Inflammatory macrophage treated with lipopolysaccharide for 4 hours (primary cell): ENCODE results near the gene KCNRG.
"Not testable (repeated sequence)": the region's sequence is repeated elsewhere in the genome, so short reads cannot be mapped to it uniquely, and the experiment has no call there.

Experiments
- DNase-seq: peaks from one replicate; pipeline ENCODE4 v3.0.0-alpha.2; 2020

KCNRG gene, protein sequence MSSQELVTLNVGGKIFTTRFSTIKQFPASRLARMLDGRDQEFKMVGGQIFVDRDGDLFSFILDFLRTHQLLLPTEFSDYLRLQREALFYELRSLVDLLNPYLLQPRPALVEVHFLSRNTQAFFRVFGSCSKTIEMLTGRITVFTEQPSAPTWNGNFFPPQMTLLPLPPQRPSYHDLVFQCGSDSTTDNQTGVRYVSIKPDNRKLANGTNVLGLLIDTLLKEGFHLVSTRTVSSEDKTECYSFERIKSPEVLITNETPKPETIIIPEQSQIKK

DNA sequence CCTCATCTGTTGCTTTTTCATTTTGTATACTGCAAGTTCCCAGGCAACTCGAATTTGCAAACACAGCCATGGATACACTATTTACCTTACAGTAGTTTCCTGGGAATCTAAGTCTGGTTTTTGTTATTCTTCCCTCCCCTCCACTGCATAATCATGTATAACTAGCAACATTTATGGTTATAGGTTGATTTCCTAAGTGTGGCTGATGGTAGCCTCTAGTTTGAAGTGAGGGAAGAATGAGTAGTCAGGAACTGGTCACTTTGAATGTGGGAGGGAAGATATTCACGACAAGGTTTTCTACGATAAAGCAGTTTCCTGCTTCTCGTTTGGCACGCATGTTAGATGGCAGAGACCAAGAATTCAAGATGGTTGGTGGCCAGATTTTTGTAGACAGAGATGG is at the start of gene KCNRG:
TSS of gene KCNRG (plus strand) at position 187 of the 400 bp plus-strand sequence. CDS start at position 237, 50 bp downstream.
- DNase-seq: no peak

DNA sequence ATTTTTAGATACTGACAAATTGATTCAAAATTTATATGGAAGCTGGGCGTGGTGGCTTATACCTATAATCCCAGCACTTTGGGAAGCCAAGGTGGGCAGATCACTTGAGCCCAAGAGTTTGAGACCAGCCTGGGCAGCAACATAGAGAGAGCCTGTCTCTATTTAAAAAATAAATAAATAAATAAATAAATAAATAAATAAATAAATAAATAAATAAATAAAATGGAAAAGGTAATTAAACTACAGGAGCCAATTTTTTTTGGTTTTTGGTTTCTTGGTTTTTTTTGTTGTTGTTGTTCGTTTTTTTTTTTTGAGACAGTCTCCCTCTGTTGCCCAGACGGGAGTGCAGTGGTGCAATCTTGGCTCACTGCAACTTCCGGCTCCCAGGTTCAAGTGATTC is 47.8 kb upstream of the KCNRG start:
- DNase-seq: no peak

DNA sequence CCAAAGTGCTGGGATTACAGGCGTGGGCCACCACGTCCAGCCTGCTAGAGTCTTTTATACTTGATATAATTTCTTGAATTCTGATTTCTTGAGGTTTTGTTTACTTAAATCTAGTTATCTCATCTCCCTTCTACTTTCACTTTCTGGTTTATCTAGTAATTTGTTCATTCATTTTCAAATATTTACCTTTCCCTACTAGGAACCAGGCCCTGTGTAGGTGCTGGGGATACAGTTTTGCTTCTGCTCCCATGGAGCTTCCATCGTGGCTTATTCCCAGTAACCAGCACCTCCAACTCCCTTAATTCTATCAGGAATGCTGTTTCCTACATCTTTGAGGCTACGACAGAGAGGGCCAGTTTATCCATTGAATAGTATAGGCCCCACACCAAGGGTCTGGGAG is 42.5 kb upstream of the KCNRG start:
- no peak for DNase-seq

DNA sequence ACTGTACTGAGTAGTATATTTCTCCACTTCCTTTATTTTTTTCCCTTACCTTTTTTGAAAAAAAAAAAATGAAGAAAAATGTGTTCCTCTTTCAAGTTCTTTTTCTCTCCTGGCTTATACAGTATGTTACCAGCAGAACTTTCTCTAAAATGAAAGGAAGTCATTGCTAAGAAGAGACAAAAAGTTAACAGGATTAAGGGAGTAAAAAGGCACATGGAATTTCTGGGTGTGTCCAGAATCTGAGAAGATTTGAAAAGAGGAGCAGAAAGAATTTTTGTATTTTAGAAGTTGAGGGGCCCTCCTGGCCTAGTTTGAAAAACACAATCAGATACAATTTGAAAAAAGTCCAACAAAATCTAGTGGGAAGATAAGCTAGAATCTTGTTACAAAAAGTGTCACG is 39.4 kb upstream of the KCNRG start:
- no peak for DNase-seq

DNA sequence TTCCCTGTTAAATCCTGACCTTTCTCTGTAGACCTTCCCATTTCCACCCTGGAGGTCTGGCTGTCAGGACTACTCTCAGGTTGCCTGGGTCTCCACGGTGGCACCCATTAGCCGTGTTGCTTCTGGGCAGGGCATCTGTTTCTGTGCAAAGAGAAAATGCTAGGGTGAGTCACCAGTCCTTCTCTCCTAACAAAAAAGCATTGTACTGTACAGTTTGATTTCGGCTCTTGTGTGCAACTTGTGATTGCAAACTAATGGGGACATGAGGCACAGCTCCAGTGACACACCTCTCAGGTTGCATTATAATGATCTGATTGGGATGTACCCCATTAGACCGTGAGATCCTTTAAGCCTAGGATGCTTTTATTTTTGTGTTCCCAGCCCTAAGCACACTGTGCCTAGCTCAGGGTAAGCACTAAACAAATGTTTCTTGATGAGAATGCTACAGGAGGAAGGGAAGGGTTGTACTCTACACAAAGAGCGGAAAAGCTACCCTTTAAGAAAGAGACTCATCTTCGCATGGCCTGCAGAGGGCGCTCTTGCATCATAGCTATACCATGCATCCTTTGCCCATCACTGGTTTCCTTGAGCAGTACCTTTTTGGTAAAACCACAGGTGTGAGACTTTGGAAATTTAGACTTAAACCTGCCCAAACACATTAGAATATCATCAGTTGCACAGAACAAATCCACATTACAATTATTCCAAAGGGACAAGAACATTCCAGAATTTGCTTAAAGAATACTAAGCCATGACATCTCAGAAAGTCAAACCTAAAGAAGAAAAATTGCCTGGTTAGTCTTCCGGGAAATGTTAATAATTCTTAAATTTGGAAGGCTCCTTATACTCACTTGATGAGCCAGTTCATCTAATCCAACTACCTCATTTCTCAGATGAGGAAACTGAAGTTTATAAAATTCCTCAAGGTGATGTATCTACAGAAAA is 38.7 kb upstream of the KCNRG start:
- DNase-seq: peak; percentile 63

DNA sequence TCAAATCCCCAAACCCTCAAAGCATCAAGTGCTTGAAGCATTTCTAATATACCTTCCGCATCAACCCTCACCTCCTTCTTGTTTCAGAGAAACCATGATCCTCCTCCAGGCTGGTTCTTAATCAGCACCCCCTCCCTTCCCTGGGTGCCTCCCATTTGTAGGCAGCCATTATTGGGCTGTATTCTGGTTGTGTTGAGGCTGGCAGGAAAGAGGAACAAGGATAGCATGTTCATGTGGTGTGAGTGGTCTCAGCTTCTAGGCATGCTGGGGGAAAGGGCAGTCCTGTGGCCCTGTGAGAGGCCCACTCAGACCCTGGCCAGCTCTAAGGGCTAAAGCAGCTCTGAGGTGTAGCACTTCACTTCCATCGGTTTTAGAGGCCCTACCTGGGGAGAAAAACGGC is 37.3 kb upstream of the KCNRG start:
- no peak for DNase-seq

DNA sequence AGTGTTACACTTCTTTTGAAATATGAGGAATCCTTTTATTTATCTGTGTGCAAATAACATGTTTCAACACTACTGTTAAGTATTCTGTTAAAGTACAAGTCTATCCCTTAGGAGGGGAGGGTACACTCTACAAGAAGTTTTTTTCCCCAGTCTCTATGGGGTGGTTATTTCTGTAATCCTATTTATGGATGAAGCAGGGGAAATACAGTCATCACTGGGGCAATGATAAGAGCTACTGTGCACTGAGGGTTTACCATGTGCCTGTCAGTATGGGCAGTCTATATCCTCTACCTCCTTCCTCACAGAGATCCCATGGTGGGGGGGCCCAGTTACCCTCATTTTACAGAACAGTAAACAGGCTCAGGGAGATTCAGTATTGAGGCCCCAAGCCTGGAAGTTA is 35.0 kb upstream of the KCNRG start:
- no peak for DNase-seq

DNA sequence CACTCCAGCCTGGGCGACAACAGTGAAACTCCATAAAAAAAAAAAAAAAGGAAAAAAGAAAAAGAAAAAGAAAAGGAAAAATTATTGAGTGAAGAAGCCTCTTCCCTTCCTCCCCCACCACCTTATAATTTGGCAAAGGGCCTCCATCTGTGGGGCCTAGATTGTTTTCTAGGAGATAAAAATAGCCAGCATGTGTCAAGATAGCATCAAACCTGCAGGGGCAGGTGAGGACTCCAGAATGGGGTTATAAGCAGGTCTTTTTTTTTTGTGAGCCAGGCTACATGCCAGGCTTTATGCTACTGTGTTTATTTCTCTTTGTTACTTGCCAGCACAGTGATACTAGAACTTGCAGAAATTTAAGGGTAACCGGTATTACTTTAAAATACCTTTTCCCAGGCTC is 30.1 kb upstream of the KCNRG start:
- no peak for DNase-seq

DNA sequence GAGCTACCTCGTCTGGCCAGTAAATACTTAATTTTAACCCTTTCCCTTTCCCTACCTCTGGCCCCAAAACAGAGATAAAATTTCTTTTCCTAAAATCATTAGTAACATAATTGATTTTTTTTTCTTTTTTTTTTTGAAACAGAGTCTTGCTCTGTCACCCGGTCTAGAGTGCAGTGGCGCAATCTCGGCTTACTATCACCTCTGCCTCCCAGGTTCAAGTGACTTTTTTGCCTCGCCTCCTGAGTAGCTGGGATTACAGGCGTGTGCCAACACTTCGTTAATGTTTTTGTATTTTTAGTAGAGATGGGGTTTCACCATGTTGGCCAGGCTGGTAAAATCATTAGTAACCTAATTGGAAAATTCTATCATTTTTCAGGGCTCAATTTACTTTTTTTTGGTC is 28.8 kb upstream of the KCNRG start:
- DNase-seq: no peak

DNA sequence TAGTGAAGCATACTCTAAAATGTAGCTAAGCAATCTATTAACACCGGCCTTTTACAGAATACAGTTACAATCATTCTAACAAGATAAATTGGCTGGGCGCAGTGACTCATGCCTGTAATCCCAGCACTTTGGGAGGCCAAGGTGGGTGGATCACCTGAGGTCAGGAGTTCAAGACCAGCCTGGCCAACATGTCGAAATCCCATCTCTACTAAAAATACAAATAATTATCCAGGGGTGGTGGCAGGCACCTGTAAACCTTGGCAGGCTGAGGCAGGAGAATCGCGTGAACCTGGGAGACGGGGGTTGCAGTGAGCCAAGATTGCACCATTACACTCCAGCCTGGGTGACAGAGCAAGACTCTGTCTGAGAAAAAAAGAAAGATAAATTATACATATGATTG is 24.6 kb upstream of the KCNRG start:
- DNase-seq: not testable (repeated sequence)

DNA sequence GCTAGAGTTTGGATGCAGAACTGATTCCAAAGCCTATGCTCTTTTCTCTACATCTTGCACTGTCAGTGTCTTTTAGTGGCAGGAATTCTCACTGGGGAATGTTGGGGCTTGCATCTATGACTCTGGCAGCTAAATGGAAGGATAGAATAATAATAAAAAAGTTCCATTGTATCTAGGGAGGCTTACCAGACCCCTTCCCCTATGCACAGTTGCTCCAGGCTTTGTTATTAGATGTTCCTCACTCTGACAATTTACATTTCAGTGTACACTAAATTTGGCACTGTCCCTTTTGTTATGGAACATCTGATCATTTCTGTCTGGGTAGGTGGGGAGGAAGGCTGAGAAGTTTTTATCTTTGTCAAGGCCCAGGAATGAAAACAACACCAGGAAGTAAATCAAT is 22.1 kb upstream of the KCNRG start:
- DNase-seq: no peak

DNA sequence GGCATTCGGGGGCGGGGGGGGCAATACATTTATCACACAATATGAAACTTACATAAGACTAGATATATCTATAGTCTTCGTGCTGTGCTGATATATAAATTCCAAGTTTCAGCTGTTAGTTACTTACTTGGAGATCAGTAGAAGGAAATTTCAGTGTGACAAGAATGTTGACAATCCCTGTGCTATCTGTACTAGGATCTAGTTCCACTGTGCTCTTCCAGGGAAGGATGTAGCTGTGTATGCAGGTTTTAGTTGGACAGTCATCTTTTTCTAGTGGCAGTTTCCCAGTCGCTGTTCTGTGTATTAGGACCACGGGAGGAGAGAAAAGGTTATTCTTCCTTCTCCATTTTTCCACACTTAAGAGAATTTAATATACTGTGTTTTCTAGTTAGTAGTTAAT is 21.6 kb upstream of the KCNRG start:
- no peak for DNase-seq

DNA sequence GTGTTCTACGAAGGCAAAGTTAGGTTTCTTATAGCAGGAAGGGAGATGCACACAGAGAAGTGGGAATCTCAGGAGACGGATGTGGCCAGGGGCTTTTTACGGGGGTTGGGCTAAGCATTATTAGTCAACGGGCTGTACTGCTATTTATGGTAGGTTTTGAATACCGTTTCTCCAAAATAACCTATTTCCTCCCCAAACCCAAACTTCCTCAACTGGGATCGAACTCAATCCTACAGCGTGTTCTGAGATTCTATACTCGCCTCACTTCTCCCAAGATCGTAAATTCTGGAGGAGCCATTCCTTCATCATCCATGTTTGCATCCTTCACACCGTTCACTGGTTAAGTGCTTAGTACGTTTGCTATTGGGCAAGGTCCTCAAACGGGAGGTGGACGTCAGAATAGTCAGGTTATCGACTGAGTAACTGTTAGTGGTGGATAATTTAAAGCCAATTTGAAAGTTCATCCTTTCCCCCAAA is 19.6 kb upstream of the KCNRG start:
- peak; percentile 61 for DNase-seq

DNA sequence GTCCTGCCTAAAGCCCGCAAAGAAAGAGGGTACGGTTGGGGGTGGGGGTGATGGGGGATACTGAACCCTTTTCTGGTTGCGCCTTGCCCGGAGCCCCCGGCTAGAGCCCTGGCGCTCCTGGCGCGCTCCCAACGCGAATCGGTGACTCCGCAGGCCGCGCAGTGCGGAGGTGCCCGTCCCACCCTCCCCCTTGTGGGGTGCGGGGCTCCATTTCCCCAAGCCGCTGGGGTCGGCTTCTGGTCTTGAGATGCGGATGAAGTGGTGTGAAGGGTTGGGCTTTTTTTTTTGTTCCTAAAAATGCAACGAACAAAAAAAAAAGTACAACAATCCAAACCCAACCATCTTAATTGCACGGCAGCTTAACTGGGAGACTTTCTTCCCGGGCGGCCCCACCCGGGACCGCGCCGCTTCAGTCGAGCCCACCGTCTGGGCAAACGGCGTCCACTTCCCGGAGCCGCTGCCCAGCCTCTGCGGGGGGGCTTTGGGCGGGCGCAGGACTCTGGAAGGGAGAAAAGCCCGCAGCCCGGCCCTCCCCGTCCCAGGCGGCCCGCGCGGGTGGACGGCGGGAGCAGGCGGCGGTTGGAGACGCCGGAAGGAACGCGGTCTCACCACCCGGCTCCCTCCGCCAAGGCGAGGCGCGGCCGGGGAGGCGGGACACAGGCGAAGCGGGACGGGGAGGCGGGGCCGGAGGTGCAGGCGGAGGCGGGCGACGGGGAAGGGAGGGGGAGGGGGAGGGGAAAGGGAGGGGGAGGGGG is 18.9 kb upstream of the KCNRG start:
- peak; percentile 92 for DNase-seq

DNA sequence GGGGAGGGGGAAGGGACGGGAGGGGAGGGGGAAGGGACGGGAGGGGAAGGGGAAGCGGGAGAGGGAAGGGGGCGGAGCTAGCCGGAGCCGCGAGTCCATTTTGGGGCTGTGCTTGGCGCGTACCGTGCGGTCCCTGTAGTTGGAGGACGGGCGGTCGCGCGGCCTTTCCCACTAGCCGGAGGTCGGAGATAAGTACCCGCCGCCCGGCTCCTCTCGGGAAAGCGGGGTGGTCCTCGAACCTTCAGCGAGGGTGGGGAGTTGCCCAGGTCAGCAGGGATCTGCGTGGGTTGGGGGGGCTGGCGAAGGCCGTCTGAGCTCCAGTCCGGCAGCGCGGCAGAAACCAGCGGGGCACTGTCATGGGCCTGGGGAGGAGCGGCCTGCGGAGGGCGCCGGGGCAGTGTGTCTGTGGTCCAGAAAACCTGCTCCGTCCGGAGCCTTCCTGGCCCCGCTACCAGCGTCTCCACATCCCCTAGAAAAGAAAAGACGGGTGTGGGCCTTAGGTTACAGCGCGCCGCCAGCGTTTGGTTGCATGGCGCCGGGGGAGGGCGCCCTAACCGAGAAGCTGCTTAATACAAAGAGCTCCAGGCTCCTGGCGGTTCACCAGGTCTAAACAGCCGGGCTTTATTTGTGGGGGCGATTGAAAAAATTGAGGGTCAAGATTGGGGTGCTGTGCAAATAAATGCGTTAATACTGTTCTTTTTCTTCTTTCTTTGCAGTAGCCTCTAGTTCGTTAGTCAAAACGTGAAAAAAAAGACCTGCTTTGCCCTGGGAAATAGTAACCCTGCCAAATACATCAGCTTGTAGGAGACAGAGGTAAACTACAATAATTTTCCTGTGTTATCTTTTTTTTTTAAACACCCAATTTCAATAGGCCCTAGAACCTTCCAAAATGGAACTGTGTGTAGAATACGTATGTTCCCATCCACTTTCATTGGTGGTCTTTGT is 18.0 kb upstream of the KCNRG start, which contains the start of gene TRIM13:
TSS of gene TRIM13 (plus strand) at position 92 of the 945 bp plus-strand sequence. CDS start 14,899 bp downstream, outside the sequence.
- peak; percentile 85 for DNase-seq

DNA sequence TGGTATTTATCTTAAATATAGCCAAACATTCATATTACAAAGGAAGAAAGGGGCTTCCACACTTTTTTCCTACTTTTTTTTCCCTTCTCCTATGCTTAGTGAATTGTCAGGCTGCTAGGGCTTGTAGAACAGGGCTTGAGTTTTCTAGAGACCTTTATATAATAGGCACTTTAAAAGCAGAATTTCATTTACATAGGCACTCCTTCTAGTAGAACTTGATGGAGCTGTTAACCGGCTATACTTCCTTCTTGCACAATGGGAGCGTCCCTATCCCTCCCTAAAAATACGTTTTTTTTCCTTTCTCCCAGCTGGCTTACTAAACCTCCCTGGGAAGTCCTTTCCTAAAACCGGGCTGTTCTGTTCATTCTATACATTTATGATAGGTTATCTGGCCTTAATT is 17.3 kb upstream of the KCNRG start:
- DNase-seq: peak; percentile 22

DNA sequence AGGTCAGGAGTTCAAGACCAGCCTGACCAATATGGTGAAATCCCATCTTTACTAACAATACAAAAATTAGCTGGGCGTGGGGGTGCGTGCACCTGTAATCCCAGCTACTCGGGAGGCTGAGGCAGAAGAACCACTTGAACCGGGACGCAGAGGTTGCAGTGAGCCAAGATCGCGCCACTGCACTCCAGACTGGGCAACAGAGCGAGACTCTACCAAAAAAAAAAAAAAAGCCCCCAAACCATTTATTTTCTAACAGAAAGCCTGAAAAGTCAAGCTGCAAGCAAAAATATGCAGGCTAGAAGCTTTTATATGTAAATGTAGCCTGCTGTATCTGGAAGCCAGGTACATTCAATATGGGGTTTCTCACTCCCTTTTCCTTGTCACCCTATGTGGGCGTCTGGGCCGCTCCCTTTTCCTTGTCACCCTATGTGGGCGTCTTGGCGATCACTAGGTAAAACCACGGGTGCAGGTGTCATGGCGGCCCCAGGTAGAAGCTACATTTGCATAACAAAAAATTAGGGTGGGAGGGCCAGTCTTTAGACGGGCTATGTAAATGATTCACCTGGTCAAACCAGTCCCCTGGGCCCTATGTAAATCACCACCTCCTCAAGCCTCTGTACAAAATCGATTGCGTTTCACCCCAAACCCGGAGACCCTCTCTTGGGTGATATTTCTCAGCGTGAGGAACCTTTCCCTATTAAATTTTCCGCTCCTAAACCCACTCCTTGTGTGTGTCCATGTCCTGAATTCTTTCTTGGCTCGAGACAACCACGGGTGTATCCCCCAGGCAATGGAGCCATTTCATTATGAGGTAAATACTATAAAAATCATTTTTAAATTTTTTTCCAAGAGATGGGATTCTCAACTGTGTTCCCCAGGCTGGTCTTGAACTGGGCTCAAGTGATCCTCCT is 16.3 kb upstream of the KCNRG start:
- no peak for DNase-seq

DNA sequence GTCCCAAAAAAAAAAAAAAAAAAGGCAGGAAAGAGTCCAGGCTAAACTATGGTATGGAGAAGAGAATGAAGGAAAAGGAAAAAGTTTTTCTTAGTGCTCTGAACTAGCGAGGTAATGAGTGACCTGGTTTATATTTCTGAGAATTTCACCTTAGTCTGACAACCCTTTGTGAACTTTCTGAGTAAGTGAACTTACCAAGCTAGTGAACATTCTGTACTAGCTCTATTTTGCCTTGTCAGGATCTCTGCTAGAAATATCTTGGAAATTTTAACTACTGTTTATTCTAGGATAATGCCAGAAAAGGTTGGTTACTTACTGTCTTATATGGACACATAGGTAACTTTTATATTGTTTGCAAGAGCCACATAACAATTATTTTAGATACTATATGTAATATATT is 14.0 kb upstream of the KCNRG start:
- DNase-seq: no peak

DNA sequence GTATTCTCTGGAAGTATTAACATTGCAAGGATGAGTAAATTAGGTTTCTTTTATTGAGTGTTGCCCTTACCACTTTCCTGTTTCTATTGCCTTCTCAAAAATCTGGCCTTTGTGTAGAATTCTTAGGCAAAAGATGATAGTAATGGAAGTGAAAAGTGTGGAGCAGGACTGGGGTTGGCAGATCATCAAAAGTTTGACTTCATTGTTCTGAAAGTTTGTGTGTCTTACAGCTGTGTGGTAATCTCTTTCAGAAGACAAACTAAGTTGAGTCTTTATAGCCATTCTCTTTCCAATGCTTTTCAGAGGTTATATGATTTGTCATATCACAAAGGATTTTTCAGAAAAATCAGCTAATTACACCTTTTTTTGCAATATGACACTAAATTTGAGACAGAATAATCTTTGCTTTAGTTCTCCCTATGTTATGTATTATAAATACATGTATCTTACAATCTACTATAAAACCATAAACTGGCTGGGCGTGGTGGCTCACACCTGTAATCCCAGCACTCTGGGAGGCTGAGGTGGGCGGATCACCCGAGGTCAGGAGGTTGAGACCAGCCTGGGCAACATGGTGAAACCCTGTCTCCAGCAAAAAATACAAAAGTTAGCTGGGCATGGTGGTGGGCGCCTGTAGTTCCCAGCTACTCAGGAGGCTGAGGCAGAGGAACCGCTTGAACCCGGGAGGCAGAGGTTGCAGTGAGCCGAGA is 8.7 kb upstream of the KCNRG start:
- DNase-seq: no peak

DNA sequence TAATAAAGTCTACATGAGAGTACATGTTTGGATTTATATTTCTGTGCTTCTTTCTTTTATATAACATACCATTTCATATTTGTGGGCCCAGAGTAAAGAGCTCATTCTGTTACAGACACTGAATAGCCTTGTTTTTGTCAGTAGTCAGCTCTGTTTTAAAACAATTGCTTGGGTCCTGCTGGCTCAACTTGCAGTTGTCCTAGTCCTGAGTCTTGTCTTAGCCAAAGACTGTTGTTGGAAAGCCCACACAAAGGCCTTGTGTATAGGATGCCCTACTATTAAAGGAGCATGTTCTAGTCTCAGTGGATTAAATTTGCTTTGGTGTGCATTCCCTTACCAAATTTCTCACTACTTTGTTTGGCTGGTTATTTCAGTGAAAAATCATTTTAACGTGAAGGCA is 3.8 kb upstream of the KCNRG start:
- DNase-seq: no peak
